Esophagus squamous epithelium (tissue), 4 donors: ENCODE data around the gene DNAJA1.

Source experiments
- POLR2A ChIP-seq, 4 donors: fragments of 450-650 bp; IDR thresholded peaks; one replicate each; pipeline ENCODE4 v1.6.1; 2017; ENCODE audit warnings: antibody characterized with exemption in 4 of 4, mild to moderate bottlenecking in 4 of 4, moderate library complexity in 3 of 4
- TF ChIP-seq, protein P1 (sequence below), 6 experiments: fragments of 450-650 bp in 4 of 6; fragments of 200-600 bp in 2 of 6; sonication (generic) in 2 of 6; IDR thresholded peaks; one replicate each; pipeline ENCODE4 v1.5.1; 2016 to 2019; ENCODE audit warnings: antibody characterized with exemption in 6 of 6, mild to moderate bottlenecking in 4 of 6, moderate library complexity in 4 of 6

DNA sequence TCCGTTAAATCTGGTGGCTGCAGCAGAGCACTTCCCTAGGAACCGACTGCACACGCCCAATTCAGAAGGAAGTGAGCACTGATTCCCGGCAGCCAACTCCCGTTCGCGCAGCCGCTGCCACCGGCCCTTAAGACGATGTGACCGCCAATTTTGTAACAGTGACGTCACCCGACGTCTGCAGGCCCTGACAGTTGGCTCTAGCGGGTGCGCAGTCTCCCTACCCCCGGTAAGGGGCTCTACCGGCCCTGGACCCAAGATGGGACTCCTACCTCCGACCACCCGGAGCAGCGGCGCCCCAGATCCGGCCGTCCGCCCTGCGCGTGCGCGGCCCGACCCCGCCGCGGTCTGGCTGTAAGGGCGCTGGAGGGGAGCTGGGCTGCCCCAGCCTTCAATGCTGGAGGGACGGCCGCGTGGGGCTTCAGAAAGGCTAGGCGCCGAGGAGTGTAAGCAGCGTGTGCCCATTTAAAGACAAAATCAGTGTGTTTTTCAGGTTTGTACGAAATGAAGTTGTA, 19.1 kb downstream of the DNAJA1 start:
- TF ChIP-seq, protein P1, sequence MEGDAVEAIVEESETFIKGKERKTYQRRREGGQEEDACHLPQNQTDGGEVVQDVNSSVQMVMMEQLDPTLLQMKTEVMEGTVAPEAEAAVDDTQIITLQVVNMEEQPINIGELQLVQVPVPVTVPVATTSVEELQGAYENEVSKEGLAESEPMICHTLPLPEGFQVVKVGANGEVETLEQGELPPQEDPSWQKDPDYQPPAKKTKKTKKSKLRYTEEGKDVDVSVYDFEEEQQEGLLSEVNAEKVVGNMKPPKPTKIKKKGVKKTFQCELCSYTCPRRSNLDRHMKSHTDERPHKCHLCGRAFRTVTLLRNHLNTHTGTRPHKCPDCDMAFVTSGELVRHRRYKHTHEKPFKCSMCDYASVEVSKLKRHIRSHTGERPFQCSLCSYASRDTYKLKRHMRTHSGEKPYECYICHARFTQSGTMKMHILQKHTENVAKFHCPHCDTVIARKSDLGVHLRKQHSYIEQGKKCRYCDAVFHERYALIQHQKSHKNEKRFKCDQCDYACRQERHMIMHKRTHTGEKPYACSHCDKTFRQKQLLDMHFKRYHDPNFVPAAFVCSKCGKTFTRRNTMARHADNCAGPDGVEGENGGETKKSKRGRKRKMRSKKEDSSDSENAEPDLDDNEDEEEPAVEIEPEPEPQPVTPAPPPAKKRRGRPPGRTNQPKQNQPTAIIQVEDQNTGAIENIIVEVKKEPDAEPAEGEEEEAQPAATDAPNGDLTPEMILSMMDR (IDR thresholded peaks at IDR 0.05) = peak in 1 of 6 experiments; percentile 19
- peak in 1 of 4 donors; percentile 43 for TF ChIP-seq POLR2A (IDR thresholded peaks at IDR 0.05)
